ENCODE data around the gene RINT1. TPM values are rescaled to one million over a fixed set of nuclear protein-coding genes. Genes with fewer than 3 reads are reported as not detected.
"Not testable (repeated sequence)": the region's sequence is repeated elsewhere in the genome, so short reads cannot be mapped to it uniquely, and the experiment has no call there.

RINT1 gene
- total RNA-seq, 1 donor from 2014 or later, result 13.5 TPM

GRCh38 chr7:105521717-105522463 lies 10.1 kb upstream of the RINT1 start, which contains the start of gene PUS7:
TSS of gene PUS7 (minus strand) at chr7:105522271. CDS start at chr7:105508512, 13,759 bp downstream.
- TF ChIP-seq, protein P1, sequence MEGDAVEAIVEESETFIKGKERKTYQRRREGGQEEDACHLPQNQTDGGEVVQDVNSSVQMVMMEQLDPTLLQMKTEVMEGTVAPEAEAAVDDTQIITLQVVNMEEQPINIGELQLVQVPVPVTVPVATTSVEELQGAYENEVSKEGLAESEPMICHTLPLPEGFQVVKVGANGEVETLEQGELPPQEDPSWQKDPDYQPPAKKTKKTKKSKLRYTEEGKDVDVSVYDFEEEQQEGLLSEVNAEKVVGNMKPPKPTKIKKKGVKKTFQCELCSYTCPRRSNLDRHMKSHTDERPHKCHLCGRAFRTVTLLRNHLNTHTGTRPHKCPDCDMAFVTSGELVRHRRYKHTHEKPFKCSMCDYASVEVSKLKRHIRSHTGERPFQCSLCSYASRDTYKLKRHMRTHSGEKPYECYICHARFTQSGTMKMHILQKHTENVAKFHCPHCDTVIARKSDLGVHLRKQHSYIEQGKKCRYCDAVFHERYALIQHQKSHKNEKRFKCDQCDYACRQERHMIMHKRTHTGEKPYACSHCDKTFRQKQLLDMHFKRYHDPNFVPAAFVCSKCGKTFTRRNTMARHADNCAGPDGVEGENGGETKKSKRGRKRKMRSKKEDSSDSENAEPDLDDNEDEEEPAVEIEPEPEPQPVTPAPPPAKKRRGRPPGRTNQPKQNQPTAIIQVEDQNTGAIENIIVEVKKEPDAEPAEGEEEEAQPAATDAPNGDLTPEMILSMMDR (conservative IDR thresholded peaks at IDR 0.05; ENCODE audit: low read depth, low read length), result no peak
- H3K4me3 ChIP-seq (ENCODE audit: low read depth, low read length), result peak within 1 kb of the TSS; percentile 82
- no peak for DNase-seq (ENCODE audit: low read depth)

- not testable (repeated sequence) for DNase-seq (ENCODE audit: low read depth); H3K4me3 ChIP-seq (ENCODE audit: low read depth, low read length)
These were observed 7.6 kb upstream of the RINT1 start for GRCh38 chr7:105524423-105524822.

GRCh38 chr7:105524840-105525239 lies 7.2 kb upstream of the RINT1 start:
- TF ChIP-seq, protein P1 (conservative IDR thresholded peaks at IDR 0.05; ENCODE audit: low read depth, low read length), result no peak
- H3K4me3 ChIP-seq (ENCODE audit: low read depth, low read length), result no peak overlapping the region
- DNase-seq (ENCODE audit: low read depth), result no peak

GRCh38 chr7:105527737-105528136 lies 4.3 kb upstream of the RINT1 start:
- DNase-seq (ENCODE audit: low read depth); H3K4me3 ChIP-seq (ENCODE audit: low read depth, low read length): not testable (repeated sequence)

DNA sequence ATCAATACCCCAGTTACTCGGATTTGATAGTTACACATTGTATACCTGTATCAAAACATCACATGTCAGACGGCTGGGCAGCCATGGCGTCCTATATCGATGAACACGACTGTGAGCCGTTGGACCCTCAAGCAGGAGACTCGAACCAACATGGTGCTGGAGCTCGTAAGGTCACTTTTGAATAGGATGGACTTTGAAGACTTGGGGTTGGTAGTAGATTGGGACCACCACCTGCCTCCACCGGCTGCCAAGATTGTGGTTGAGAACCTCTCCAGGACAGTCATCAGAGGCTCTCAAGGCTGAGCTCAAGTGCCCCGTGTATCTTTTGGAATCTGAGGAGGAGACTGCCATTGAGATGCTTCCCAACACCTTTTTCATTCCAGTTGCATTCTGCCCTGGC lies 1.9 kb upstream of the RINT1 start:
- no peak overlapping the region for H3K4me3 ChIP-seq (ENCODE audit: low read depth, low read length)
- no peak for DNase-seq (ENCODE audit: low read depth)
- TF ChIP-seq, protein P1 (conservative IDR thresholded peaks at IDR 0.05; ENCODE audit: low read depth, low read length), result no peak

GRCh38 chr7:105530546-105530945 lies 1.5 kb upstream of the RINT1 start:
- no peak overlapping the region for H3K4me3 ChIP-seq (ENCODE audit: low read depth, low read length)
- TF ChIP-seq, protein P1 (conservative IDR thresholded peaks at IDR 0.05; ENCODE audit: low read depth, low read length), result no peak
- no peak for DNase-seq (ENCODE audit: low read depth)

GRCh38 chr7:105532709-105533460 lies 884 bp downstream of the RINT1 start:
- TF ChIP-seq, protein P1 (conservative IDR thresholded peaks at IDR 0.05; ENCODE audit: low read depth, low read length), result no peak
- DNase-seq (ENCODE audit: low read depth), result no peak
- peak overlapping the region; percentile 99 for H3K4me3 ChIP-seq (ENCODE audit: low read depth, low read length)

DNA sequence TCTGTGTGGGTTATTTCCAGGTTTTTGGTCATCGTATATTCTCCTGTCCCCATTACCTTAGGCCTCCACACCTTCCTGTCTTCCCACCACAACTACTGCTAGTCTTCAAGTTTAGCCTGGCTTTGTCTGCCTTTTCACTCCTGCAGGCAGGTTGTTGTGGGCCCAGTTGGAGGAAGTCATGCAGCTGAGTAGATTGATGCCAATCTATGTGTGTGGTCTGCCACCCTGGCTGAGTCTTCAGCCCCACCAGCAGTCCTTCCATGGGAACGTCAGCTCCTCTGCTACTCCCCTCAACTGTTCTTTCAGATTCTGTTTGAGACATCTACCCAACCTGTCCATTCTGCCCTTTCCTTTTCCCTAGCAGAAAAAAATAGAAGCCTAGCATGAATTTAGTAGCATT lies 6.3 kb downstream of the RINT1 start:
- H3K4me3 ChIP-seq (ENCODE audit: low read depth, low read length), result no peak overlapping the region
- DNase-seq (ENCODE audit: low read depth), result no peak
- TF ChIP-seq, protein P1 (conservative IDR thresholded peaks at IDR 0.05; ENCODE audit: low read depth, low read length), result no peak

Data from epithelial cell of proximal tubule (primary cell).